Measurements from ENCODE around the gene SLC4A9.

Gene SLC4A9, protein sequence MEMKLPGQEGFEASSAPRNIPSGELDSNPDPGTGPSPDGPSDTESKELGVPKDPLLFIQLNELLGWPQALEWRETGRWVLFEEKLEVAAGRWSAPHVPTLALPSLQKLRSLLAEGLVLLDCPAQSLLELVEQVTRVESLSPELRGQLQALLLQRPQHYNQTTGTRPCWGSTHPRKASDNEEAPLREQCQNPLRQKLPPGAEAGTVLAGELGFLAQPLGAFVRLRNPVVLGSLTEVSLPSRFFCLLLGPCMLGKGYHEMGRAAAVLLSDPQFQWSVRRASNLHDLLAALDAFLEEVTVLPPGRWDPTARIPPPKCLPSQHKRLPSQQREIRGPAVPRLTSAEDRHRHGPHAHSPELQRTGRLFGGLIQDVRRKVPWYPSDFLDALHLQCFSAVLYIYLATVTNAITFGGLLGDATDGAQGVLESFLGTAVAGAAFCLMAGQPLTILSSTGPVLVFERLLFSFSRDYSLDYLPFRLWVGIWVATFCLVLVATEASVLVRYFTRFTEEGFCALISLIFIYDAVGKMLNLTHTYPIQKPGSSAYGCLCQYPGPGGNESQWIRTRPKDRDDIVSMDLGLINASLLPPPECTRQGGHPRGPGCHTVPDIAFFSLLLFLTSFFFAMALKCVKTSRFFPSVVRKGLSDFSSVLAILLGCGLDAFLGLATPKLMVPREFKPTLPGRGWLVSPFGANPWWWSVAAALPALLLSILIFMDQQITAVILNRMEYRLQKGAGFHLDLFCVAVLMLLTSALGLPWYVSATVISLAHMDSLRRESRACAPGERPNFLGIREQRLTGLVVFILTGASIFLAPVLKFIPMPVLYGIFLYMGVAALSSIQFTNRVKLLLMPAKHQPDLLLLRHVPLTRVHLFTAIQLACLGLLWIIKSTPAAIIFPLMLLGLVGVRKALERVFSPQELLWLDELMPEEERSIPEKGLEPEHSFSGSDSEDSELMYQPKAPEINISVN

DNA sequence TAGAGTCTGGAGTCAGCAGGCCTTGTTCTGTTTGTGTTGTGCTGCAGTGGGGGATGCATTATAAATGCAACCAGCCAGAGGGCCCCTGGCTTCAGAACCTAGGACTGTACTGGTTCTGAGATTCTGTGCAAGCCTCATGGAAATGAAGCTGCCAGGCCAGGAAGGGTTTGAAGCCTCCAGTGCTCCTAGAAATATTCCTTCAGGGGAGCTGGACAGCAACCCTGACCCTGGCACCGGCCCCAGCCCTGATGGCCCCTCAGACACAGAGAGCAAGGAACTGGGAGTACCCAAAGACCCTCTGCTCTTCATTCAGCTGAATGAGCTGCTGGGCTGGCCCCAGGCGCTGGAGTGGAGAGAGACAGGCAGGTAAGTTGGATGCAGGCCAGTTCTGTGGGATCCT is at the start of gene SLC4A9:
Gene SLC4A9, plus strand, starts transcription at position 94 of the 400 bp plus-strand sequence. Its CDS starts 43 bp downstream, at position 137.
- DNase-seq (ENCODE audit: low read depth), result no peak

DNA sequence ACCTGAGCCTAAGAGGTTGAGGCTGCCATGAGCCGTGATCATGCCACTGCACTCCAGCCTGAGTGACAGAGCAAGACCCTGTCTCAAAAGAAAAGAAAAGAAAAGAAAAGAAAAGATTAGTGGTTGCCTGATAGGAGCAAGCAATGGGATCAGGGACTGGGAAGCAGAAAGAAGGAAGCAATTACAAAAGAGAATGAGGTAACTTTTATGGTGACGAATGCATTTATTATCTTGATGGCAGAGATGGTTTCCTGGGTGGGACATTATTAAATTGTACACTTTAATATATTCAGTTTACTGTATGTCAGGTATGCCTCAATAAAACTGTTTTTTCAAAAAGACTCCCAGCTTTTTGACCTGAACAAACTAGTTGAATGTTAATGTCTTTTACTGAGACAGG is 49.6 kb upstream of the SLC4A9 start:
- no peak for DNase-seq (ENCODE audit: low read depth)

GRCh38 chr5:140311011-140311467 is 49.0 kb upstream of the SLC4A9 start:
- peak; percentile 91 for DNase-seq (ENCODE audit: low read depth)

- peak; percentile 94 for DNase-seq (ENCODE audit: low read depth)
Measured at GRCh38 chr5:140312067-140312790, 47.8 kb upstream of the SLC4A9 start.

- no peak for DNase-seq (ENCODE audit: low read depth)
Measured at GRCh38 chr5:140312791-140313189, 47.2 kb upstream of the SLC4A9 start.

DNA sequence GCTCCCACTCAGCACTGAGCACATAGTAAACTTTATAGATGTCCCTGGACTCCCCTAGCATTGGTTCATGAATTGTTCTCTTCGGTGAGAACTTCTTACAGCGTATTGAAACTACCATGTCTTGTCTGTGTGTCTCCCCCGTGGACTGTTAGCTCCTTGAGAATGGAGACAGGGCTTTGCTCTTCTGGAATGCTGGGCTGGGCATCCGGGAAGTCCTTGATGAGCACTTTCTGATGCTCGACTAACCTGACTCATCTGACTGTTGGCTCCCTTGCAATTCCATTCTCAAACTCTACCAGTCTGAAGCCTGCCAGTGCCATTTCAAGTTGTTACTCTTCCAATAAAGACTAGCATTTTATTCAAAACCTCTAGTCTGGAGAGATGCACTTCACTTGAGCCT is 42.1 kb upstream of the SLC4A9 start:
- DNase-seq (ENCODE audit: low read depth), result peak; percentile 66

DNA sequence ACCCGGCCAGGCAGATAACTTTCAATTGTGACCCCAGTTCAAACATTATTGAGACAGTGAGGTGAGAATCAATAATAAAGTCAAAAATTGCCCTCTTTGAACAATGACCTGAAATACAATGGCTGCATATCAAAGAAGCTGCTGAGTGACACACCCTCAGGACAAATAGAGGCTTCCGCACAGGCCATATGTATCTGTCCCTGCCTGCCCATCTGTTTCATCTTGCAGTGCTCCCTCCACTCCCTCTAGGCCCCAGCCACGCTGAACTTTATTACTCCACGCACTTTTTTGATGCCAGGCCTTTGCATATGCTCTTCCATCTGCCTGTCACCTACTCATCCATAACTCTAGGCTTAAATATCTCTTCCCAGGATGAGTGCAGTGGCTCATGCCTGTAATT is 41.2 kb upstream of the SLC4A9 start:
- no peak for DNase-seq (ENCODE audit: low read depth)

DNA sequence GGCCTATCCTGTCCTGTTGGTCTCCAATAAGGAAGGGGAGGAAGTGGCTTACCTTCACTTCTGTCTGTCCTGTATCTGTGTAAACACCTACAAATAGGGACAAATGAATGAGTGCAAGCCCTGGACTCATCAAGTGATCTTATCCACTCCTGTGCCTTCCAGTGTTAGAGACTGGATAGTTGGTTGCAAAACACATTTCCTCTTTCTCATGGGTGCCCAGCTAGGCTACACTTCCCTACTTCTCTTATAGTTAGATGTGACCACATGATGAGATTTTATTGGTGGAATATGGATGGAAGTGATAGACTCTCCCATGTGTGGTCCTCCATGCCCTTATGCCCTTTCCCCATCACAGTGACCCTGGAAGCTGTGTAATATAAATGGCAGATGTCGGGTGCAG is 40.2 kb upstream of the SLC4A9 start:
- no peak for DNase-seq (ENCODE audit: low read depth)

- no peak for DNase-seq (ENCODE audit: low read depth)
Measured at GRCh38 chr5:140321796-140322195, 38.2 kb upstream of the SLC4A9 start.

DNA sequence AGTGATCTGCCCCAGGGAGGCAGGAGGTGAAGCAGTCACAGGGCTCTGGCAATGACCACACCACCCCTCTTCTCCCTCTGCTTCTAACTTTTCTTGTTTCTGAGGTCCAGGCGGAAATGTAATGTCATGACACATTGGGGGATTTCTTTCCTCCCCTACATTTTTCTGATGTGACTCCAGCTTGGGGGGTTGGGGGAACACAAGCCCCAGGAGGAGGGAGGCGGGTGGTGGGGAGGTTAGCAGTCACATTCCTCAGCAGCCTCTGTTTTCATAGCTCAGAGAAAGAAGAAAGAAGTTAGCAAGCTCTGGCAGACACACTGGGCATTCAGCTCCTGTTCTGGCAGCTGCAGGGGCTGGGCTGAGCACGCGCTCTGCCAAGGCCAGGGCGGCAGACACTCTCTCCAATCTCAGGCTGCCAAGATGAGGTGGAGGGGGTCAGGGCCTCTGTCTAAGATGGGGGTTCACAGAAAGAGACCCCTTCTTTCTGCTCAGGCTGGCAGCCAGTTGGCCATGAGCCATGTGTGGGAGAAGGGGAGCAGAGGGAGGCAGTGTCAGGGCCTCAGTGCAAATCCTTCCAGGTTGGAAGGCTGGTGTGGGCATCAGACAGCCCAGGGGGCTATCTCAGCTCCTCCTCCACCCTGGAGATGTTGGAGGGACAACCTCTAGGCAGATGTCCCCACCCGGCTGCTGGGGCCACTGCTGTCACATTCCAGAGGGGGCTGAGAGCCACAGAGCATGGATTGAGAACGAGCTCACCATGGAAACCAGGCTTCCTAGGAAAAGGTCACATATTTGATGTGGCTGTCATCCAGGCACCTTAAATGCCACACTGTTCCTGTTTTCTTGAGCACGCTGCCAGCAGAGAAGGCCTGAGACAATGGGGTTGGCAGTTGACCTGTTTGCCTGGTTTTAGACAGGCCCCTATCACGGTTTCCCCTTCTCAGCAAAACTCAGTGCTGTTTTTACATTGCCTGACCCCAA is 37.0 kb upstream of the SLC4A9 start:
- peak; percentile 97 for DNase-seq (ENCODE audit: low read depth)

- no peak for DNase-seq (ENCODE audit: low read depth)
Measured at GRCh38 chr5:140324041-140324600, 35.9 kb upstream of the SLC4A9 start.

- DNase-seq (ENCODE audit: low read depth), result peak; percentile 54
Measured at GRCh38 chr5:140324617-140325241, 35.3 kb upstream of the SLC4A9 start.

GRCh38 chr5:140325486-140325885 is 34.5 kb upstream of the SLC4A9 start:
- DNase-seq (ENCODE audit: low read depth), result no peak

GRCh38 chr5:140327589-140327988 is 32.4 kb upstream of the SLC4A9 start:
- peak; percentile 62 for DNase-seq (ENCODE audit: low read depth)

- no peak for DNase-seq (ENCODE audit: low read depth)
Measured at GRCh38 chr5:140328036-140328764, 31.8 kb upstream of the SLC4A9 start.

GRCh38 chr5:140329739-140330481 is 30.1 kb upstream of the SLC4A9 start:
- DNase-seq (ENCODE audit: low read depth), result no peak

DNA sequence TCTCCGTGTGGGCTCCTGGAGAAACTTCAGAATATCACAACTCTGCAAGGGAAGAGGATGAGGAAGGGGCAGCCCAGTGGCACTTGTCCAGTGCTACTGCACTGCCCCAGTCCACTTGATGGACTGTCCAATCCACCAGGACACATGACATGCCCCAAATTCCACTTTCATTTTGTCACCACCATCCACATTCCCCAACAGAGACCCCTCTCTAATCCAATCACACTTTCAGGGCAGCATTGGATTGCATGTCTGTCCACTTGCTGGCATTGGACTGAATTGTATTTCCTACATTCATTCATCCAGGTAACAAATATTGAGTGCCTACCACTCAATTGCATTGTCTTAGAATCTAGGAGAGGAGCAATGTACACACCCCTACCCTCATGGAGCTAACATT is 28.4 kb upstream of the SLC4A9 start:
- DNase-seq (ENCODE audit: low read depth), result no peak

DNA sequence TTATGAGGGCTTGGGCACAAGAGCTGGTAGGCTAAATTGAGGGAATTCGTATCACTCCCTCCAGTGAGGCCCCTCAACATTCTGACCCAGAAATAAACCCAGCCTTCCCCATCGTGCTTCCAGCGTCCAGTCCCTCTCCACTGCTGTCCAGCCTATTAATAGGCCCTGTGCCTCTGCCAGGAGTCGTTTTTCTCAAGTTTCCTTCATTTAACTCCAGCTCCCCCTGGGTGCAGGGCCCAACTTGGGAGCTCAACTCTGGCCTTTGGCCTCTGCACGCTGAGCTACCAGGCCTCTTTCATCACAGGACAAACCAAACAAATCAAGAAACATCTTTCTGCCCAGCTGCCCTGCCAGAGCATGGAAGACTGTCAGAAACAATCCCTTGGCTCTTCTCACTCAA is 23.6 kb upstream of the SLC4A9 start:
- no peak for DNase-seq (ENCODE audit: low read depth)

GRCh38 chr5:140337880-140338279 is 22.1 kb upstream of the SLC4A9 start:
- no peak for DNase-seq (ENCODE audit: low read depth)

Data from iris pigment epithelial cell (primary cell).